Lower leg skin (tissue), 4 donors: Measurements from ENCODE around the gene DCAF7. TPM values are rescaled to one million over a fixed set of nuclear protein-coding genes. Genes with fewer than 3 reads are reported as not detected.

Source experiments
- DNase-seq, 2 donors: peaks; one replicate each; pipeline ENCODE4 v3.0.0-alpha.2; 2019; ENCODE audit warnings: low spot score in 2 of 2
- H3K4me3 ChIP-seq: fragments of 200-600 bp; sonication (generic); 2 replicates; pipeline ENCODE4 v1.5.1; 2017; ENCODE audit warnings: mild to moderate bottlenecking, low read depth; ENCODE audit not compliant: poor library complexity, severe bottlenecking
- CTCF ChIP-seq, 3 donors: fragments of 450-650 bp; IDR thresholded peaks; one replicate each; pipeline ENCODE4 v1.5.1; 2016; ENCODE audit warnings: antibody characterized with exemption in 3 of 3, mild to moderate bottlenecking in 3 of 3, moderate library complexity in 2 of 3
- POLR2A ChIP-seq, 2 donors: fragments of 450-650 bp; IDR thresholded peaks; one replicate each; pipeline ENCODE4 v1.6.1; 2016 to 2017; ENCODE audit warnings: antibody characterized with exemption in 2 of 2, mild to moderate bottlenecking in 1 of 2, moderate library complexity in 1 of 2
- WGBS, 2 donors: methylation state at CpG; one replicate each; pipeline ENCODE4 v1.1.5; 2018; 5-methylcytosine and 5-hydroxymethylcytosine counted together
- intact Hi-C: fragments of 100-400 bp; cut with DNase I; formaldehyde crosslinking; loops from one replicate; pipeline ENCODE4 v1.15.0; 2023; ENCODE audit warnings: low total_unique reads
- total RNA-seq, 4 donors: library from RNA; depleted of rRNA; stranded (reverse); fragments of >200 nt; gene quantifications; one replicate each; pipeline ENCODE4 v1.1.0, GENCODE V29; 2016

The DCAF7 gene
- total RNA-seq, 4 donors from 2014 or later = 23.8 to 33.0 (median 25.4) TPM

GRCh38 chr17:63546308-63547082, 3.8 kb upstream of the DCAF7 start:
- TF ChIP-seq POLR2A (IDR thresholded peaks at IDR 0.05) (no peak), CTCF (IDR thresholded peaks at IDR 0.05) (no peak)
- whole genome bisulfite sequencing, 2 donors = 89 to 92% methylated on average over 9 of the region's 9 CpGs
- intact Hi-C loops = no loop called here
- H3K4me3 ChIP-seq = no peak overlapping the region
- peak in 1 of 2 donors; percentile 76 for DNase-seq

GRCh38 chr17:63547083-63547523, 3.2 kb upstream of the DCAF7 start:
- no peak for TF ChIP-seq CTCF (IDR thresholded peaks at IDR 0.05)
- no peak for TF ChIP-seq POLR2A (IDR thresholded peaks at IDR 0.05)
- intact Hi-C loops = no loop called here
- no peak for DNase-seq
- WGBS, 2 donors = 75% methylated on average over 5 of the region's 5 CpGs
- H3K4me3 ChIP-seq = no peak overlapping the region

GRCh38 chr17:63549289-63549945, 860 bp upstream of the DCAF7 start:
- DNase-seq = no peak
- intact Hi-C loops = no loop called here
- TF ChIP-seq CTCF (IDR thresholded peaks at IDR 0.05) (no peak), POLR2A (IDR thresholded peaks at IDR 0.05) (no peak)
- H3K4me3 ChIP-seq = peak overlapping the region; percentile 34
- 15 to 17% methylated on average over 18 of the region's 18 CpGs for WGBS, 2 donors

GRCh38 chr17:63550817-63551639, 751 bp downstream of the DCAF7 start:
- WGBS, 2 donors = 0% methylated on average over 22 to 24 of the region's 32 CpGs
- peak overlapping the region; percentile 95 for H3K4me3 ChIP-seq
- peak in 1 of 2 donors; percentile 78 for DNase-seq
- intact Hi-C loops = loop anchor here (5.0 kb wide), 1 partner anchor 819 kb away; no protein-coding TSS in a partner anchor
- TF ChIP-seq POLR2A (IDR thresholded peaks at IDR 0.05) = no peak
- TF ChIP-seq CTCF (IDR thresholded peaks at IDR 0.05) = no peak

- intact Hi-C loops = loop anchor here (5.0 kb wide), 1 partner anchor 820 kb away; no protein-coding TSS in a partner anchor
- TF ChIP-seq POLR2A (IDR thresholded peaks at IDR 0.05) (no peak), CTCF (IDR thresholded peaks at IDR 0.05) (no peak)
- no peak overlapping the region for H3K4me3 ChIP-seq
- DNase-seq = no peak
- 60 to 61% methylated on average over 6 of the region's 6 CpGs for WGBS, 2 donors
Observed at GRCh38 chr17:63552211-63552610, 1.9 kb downstream of the DCAF7 start.
